HAP-1 (cell line): ENCODE data around the gene SLC8A2.

Source experiments
- DNase-seq, 2 experiments: peaks; one replicate each; pipeline ENCODE4 v3.0.0-alpha.2; 2016 to 2020; ENCODE audit warnings: low spot score in 2 of 2
- H3K27me3 ChIP-seq: fragments of 250-450 bp; sonication (Bioruptor Pico); 2 replicates; pipeline ENCODE4 v1.5.1; 2020; ENCODE audit warnings: low read depth, mild to moderate bottlenecking, moderate library complexity
- H3K36me3 ChIP-seq: fragments of 250-450 bp; sonication (Bioruptor Pico); replicated peaks from 2 replicates; pipeline ENCODE4 v1.5.1; 2020; ENCODE audit warnings: mild to moderate bottlenecking
- H3K4me1 ChIP-seq: fragments of 250-450 bp; sonication (Bioruptor Pico); 2 replicates; pipeline ENCODE4 v1.5.1; 2020; ENCODE audit warnings: mild to moderate bottlenecking
- H3K4me3 ChIP-seq: fragments of 250-450 bp; sonication (Bioruptor Pico); 2 replicates; pipeline ENCODE4 v1.5.1; 2020; ENCODE audit warnings: mild to moderate bottlenecking, moderate library complexity
- H3K9me3 ChIP-seq: fragments of 250-450 bp; sonication (Bioruptor Pico); 2 replicates; pipeline ENCODE4 v1.5.1; 2020; ENCODE audit warnings: mild to moderate bottlenecking, moderate library complexity
- in situ Hi-C: fragments of 300-500 bp; cut with MboI; formaldehyde crosslinking; loops from 3 replicates; pipeline ENCODE4 v1.14.3; 2020; ENCODE audit warnings: low sequenced_read_pairs, inconsistent platforms, mixed read lengths

Gene SLC8A2

GRCh38 chr19:47447470-47448359 is 24.0 kb downstream of the SLC8A2 start:
- peak; percentile 24 to 89 for DNase-seq
- peaks cover 5% of the 10 kb centered on the region for H3K4me1 ChIP-seq
- no peaks in the 10 kb centered on the region for H3K36me3 ChIP-seq
- H3K27me3 ChIP-seq, result peaks cover 73% of the 10 kb centered on the region
- H3K9me3 ChIP-seq, result no peaks in the 10 kb centered on the region
- in situ Hi-C loops, result no loop called here
- peak overlapping the region; percentile 13; the same call in 1 of the 2 replicates for H3K4me3 ChIP-seq

- H3K4me3 ChIP-seq, result peak overlapping the region; percentile 13; the same call in 1 of the 2 replicates
Measured at GRCh38 chr19:47446534-47447469, 24.9 kb downstream of the SLC8A2 start.

GRCh38 chr19:47445937-47446402 is 25.7 kb downstream of the SLC8A2 start:
- no peak overlapping the region for H3K4me3 ChIP-seq

More at GRCh38 chr19:47446534-47447469, 24.9 kb downstream of the SLC8A2 start:
- in situ Hi-C loops, result no loop called here
- no peaks in the 10 kb centered on the region for H3K36me3 ChIP-seq
- H3K4me1 ChIP-seq, result peaks cover 5% of the 10 kb centered on the region
- no peaks in the 10 kb centered on the region for H3K9me3 ChIP-seq
- peak; percentile 25 to 84 for DNase-seq
- H3K27me3 ChIP-seq, result peaks cover 78% of the 10 kb centered on the region

GRCh38 chr19:47445527-47445926 is 26.2 kb downstream of the SLC8A2 start:
- no peaks in the 10 kb centered on the region for H3K9me3 ChIP-seq
- H3K36me3 ChIP-seq, result no peaks in the 10 kb centered on the region
- H3K4me1 ChIP-seq, result peaks cover 5% of the 10 kb centered on the region
- H3K4me3 ChIP-seq, result no peak overlapping the region
- no peak for DNase-seq
- peaks cover 81% of the 10 kb centered on the region for H3K27me3 ChIP-seq
- in situ Hi-C loops, result no loop called here

More at GRCh38 chr19:47445937-47446402, 25.7 kb downstream of the SLC8A2 start:
- Histone ChIP-seq H3K9me3 (no peaks in the 10 kb centered on the region), H3K36me3 (no peaks in the 10 kb centered on the region), H3K27me3 (peaks cover 81% of the 10 kb centered on the region), H3K4me1 (peaks cover 5% of the 10 kb centered on the region)
- in situ Hi-C loops, result no loop called here
- peak in 1 of 2 experiments; percentile 56 for DNase-seq

- in situ Hi-C loops, result loop anchor here (5.0 kb wide), 1 partner anchor 33 kb away; no protein-coding TSS in a partner anchor
- Histone ChIP-seq H3K4me3 (no peak overlapping the region), H3K27me3 (peaks cover 76% of the 10 kb centered on the region), H3K36me3 (no peaks in the 10 kb centered on the region), H3K4me1 (peaks cover 5% of the 10 kb centered on the region), H3K9me3 (no peaks in the 10 kb centered on the region)
- peak in 1 of 2 experiments; percentile 65 for DNase-seq
Measured at GRCh38 chr19:47444388-47444821, 27.3 kb downstream of the SLC8A2 start.

GRCh38 chr19:47443331-47443730 is 28.4 kb downstream of the SLC8A2 start:
- no peaks in the 10 kb centered on the region for H3K36me3 ChIP-seq
- no peak for DNase-seq
- H3K4me1 ChIP-seq, result peaks cover 5% of the 10 kb centered on the region
- H3K4me3 ChIP-seq, result no peak overlapping the region
- in situ Hi-C loops, result loop anchor here (5.0 kb wide), 1 partner anchor 34 kb away; no protein-coding TSS in a partner anchor
- peaks cover 71% of the 10 kb centered on the region for H3K27me3 ChIP-seq
- H3K9me3 ChIP-seq, result no peaks in the 10 kb centered on the region

GRCh38 chr19:47438793-47439220 is 32.9 kb downstream of the SLC8A2 start:
- in situ Hi-C loops, result loop anchor here (5.0 kb wide), 1 partner anchor 258 kb away; no protein-coding TSS in a partner anchor
- Histone ChIP-seq H3K9me3 (no peaks in the 10 kb centered on the region), H3K27me3 (peaks cover 36% of the 10 kb centered on the region), H3K36me3 (no peaks in the 10 kb centered on the region), H3K4me1 (no peaks in the 10 kb centered on the region), H3K4me3 (no peak overlapping the region)
- DNase-seq, result no peak

- Histone ChIP-seq H3K9me3 (no peaks in the 10 kb centered on the region), H3K4me3 (no peak overlapping the region), H3K4me1 (no peaks in the 10 kb centered on the region), H3K27me3 (peaks cover 23% of the 10 kb centered on the region), H3K36me3 (no peaks in the 10 kb centered on the region)
- in situ Hi-C loops, result loop anchor here (5.0 kb wide), 1 partner anchor 260 kb away; no protein-coding TSS in a partner anchor
- peak in 1 of 2 experiments; percentile 41 for DNase-seq
Measured at GRCh38 chr19:47437500-47437899, 34.2 kb downstream of the SLC8A2 start.

- in situ Hi-C loops, result loop anchor here (5.0 kb wide), 1 partner anchor 260 kb away; no protein-coding TSS in a partner anchor
- H3K4me3 ChIP-seq, result no peak overlapping the region
- peaks cover 17% of the 10 kb centered on the region for H3K27me3 ChIP-seq
- no peaks in the 10 kb centered on the region for H3K4me1 ChIP-seq
- DNase-seq, result peak; percentile 33 to 89
- H3K9me3 ChIP-seq, result no peaks in the 10 kb centered on the region
- H3K36me3 ChIP-seq, result no peaks in the 10 kb centered on the region
Measured at GRCh38 chr19:47436712-47437401, 34.8 kb downstream of the SLC8A2 start.

GRCh38 chr19:47435883-47436417 is 35.7 kb downstream of the SLC8A2 start:
- DNase-seq, result no peak
- no peaks in the 10 kb centered on the region for H3K4me1 ChIP-seq
- in situ Hi-C loops, result loop anchor here (5.0 kb wide), 1 partner anchor 261 kb away; no protein-coding TSS in a partner anchor
- peaks cover 10% of the 10 kb centered on the region for H3K27me3 ChIP-seq
- H3K4me3 ChIP-seq, result no peak overlapping the region
- no peaks in the 10 kb centered on the region for H3K9me3 ChIP-seq
- H3K36me3 ChIP-seq, result no peaks in the 10 kb centered on the region

GRCh38 chr19:47435196-47435595 is 36.5 kb downstream of the SLC8A2 start:
- DNase-seq, result no peak
- H3K4me1 ChIP-seq, result no peaks in the 10 kb centered on the region
- H3K27me3 ChIP-seq, result peaks cover 7% of the 10 kb centered on the region; the same call in 1 of the 2 replicates
- no peak overlapping the region for H3K4me3 ChIP-seq
- H3K36me3 ChIP-seq, result no peaks in the 10 kb centered on the region
- in situ Hi-C loops, result loop anchor here (5.0 kb wide), 1 partner anchor 262 kb away; no protein-coding TSS in a partner anchor
- H3K9me3 ChIP-seq, result no peaks in the 10 kb centered on the region

GRCh38 chr19:47434088-47434487 is 37.6 kb downstream of the SLC8A2 start:
- no peaks in the 10 kb centered on the region for H3K27me3 ChIP-seq
- DNase-seq, result no peak
- no peaks in the 10 kb centered on the region for H3K9me3 ChIP-seq
- in situ Hi-C loops, result no loop called here
- no peaks in the 10 kb centered on the region for H3K4me1 ChIP-seq
- H3K4me3 ChIP-seq, result no peak overlapping the region
- no peaks in the 10 kb centered on the region for H3K36me3 ChIP-seq
